Mucosa of descending colon (tissue), 3 donors: ENCODE data around the gene TMC2. TPM values are rescaled to one million over a fixed set of nuclear protein-coding genes. Genes with fewer than 3 reads are reported as not detected.
A peak's percentile ranks its signal among the peaks of the same experiment; 100 is the strongest.

ENCODE experiments used
- ATAC-seq: fragments of 200-7000 bp; cut with Tn5 transposase; one replicate; pipeline ENCODE4 v1.9.1; 2020; ENCODE audit warnings: mild to moderate bottlenecking, moderate library complexity
- DNase-seq, 3 donors: peaks; one replicate each; pipeline ENCODE4 v3.0.0-alpha.2; 2020
- H3K36me3 ChIP-seq: fragments of 200-600 bp; one replicate; pipeline ENCODE4 v1.8.0; 2021; ENCODE audit warnings: low read depth, mild to moderate bottlenecking
- H3K4me1 ChIP-seq: fragments of 200-600 bp; one replicate; pipeline ENCODE4 v1.8.0; 2021; ENCODE audit warnings: low read depth, mild to moderate bottlenecking
- H3K4me3 ChIP-seq: fragments of 200-600 bp; one replicate; pipeline ENCODE4 v1.8.0; 2021; ENCODE audit warnings: mild to moderate bottlenecking
- H3K9me3 ChIP-seq: fragments of 200-600 bp; one replicate; pipeline ENCODE4 v1.8.0; 2021; ENCODE audit warnings: mild to moderate bottlenecking
- CTCF ChIP-seq: fragments of 200-600 bp; IDR thresholded peaks from one replicate; pipeline ENCODE4 v1.8.0; 2022; ENCODE audit warnings: antibody characterized with exemption, mild to moderate bottlenecking
- intact Hi-C, 2 donors: fragments of 100-400 bp; cut with DNase I in 1 of 2; cut with micrococcal nuclease in 1 of 2; formaldehyde crosslinking; loops; one replicate each; pipeline versions ENCODE4 v1.11.0 to v1.11.1; 2022; cut with DNase I, micrococcal nuclease
- total RNA-seq, 3 donors: library from RNA; stranded (reverse); fragmentation: NEBNext Ultra II Directional in 2 of 3; extraction: Animal tissue kit (Norgen Biotek cat#: 25700) in 2 of 3; gene quantifications; one replicate each; pipeline versions ENCODE4 v1.2.1 to v1.2.4, GENCODE V29; 2021 to 2023
- donor health status: DM: no; HTN: no; CAD: no; lungs with moderate emphysema.
- donor health status: DM: no; HTN: no; CAD: no.
- donor health status: DM: no; HTN: yes; CAD: no.

TMC2 gene
- total RNA-seq, 3 donors from 2014 or later = 0.09 to 0.41 TPM; not detected in 1

- Histone ChIP-seq H3K36me3 (no peaks in the 10 kb centered on the region), H3K9me3 (no peaks in the 10 kb centered on the region), H3K4me1 (no peaks in the 10 kb centered on the region), H3K4me3 (peak within 1 kb of the TSS; percentile 63)
- no peak for TF ChIP-seq CTCF
- ATAC-seq (peak; percentile 97), DNase-seq (peak; percentile 83 to 85 (median 84))
- intact Hi-C loops = no loop called here
Measured at GRCh38 chr20:2508631-2509467, 27.5 kb upstream of the TMC2 start, which contains the start of gene ZNF343. ZNF343 (minus strand) TSS chr20:2508915; CDS start chr20:2493895, 15,020 bp downstream.

- DNase-seq (no peak), ATAC-seq (no peak)
- no peak for TF ChIP-seq CTCF
- Histone ChIP-seq H3K4me1 (no peaks in the 10 kb centered on the region), H3K4me3 (peak overlapping the region; percentile 63), H3K9me3 (no peaks in the 10 kb centered on the region), H3K36me3 (no peaks in the 10 kb centered on the region)
- intact Hi-C loops = no loop called here
Measured at GRCh38 chr20:2509468-2509781, 26.9 kb upstream of the TMC2 start.

DNA sequence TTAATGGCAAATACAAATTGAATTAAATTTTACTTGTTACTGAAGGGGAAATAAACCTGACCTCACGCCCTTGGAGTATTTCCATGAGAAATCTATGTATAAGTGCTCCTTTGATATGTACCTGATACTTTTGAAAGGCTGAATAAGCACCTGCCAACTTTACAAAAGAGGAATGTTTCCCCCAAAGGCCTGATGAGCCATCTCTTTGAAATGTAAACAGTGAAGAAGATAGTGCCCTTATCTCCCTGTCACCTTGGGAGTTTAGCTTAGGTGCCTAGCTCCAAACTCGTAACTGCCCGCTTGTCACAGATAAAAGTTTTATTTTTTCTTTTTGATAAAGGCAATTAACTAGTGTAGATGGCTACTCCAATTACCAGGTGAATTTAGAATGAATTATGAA, 26.6 kb upstream of the TMC2 start:
- Histone ChIP-seq H3K9me3 (no peaks in the 10 kb centered on the region), H3K4me1 (no peaks in the 10 kb centered on the region), H3K36me3 (no peaks in the 10 kb centered on the region), H3K4me3 (no peak overlapping the region)
- ATAC-seq = no peak
- no peak for TF ChIP-seq CTCF
- intact Hi-C loops = no loop called here
- DNase-seq = no peak

- Histone ChIP-seq H3K4me3 (no peak overlapping the region), H3K36me3 (no peaks in the 10 kb centered on the region), H3K4me1 (no peaks in the 10 kb centered on the region), H3K9me3 (no peaks in the 10 kb centered on the region)
- TF ChIP-seq CTCF = no peak
- DNase-seq (no peak), ATAC-seq (no peak)
- intact Hi-C loops = no loop called here
Measured at GRCh38 chr20:2515203-2515602, 21.2 kb upstream of the TMC2 start.

GRCh38 chr20:2516399-2516798, 20.0 kb upstream of the TMC2 start:
- no peak for DNase-seq
- no peak for TF ChIP-seq CTCF

More at GRCh38 chr20:2516399-2516798, 20.0 kb upstream of the TMC2 start:
- H3K4me1 ChIP-seq = no peaks in the 10 kb centered on the region
- H3K4me3 ChIP-seq = no peak overlapping the region
- no peaks in the 10 kb centered on the region for H3K36me3 ChIP-seq
- ATAC-seq = no peak
- H3K9me3 ChIP-seq = no peaks in the 10 kb centered on the region
- intact Hi-C loops = no loop called here
